H1 (cell line): Measurements from ENCODE around the gene MRPS10.

Experiments
- CHD2 ChIP-seq: IDR thresholded peaks from 2 replicates; pipeline ENCODE4 v1.6.1; 2012; ENCODE audit warnings: low read length, improper control_type of control experiment
- CTCF ChIP-seq, 3 experiments: IDR thresholded peaks; 1 replicate in 2 of 3; 2 replicates in 1 of 3; pipeline versions ENCODE4 v1.5.1 to v1.6.1; 2011; ENCODE audit warnings: low read length in 3 of 3, mild to moderate bottlenecking in 3 of 3, inconsistent platforms in 2 of 3, low read depth in 1 of 3, moderate library complexity in 1 of 3; ENCODE audit not compliant: insufficient read depth in 1 of 3; ENCODE audit errors: control extremely low read depth in 1 of 3
- JUND ChIP-seq: IDR thresholded peaks from 2 replicates; pipeline ENCODE4 v1.6.1; 2011; ENCODE audit warnings: mild to moderate bottlenecking, improper control_type of control experiment, low read length
- POLR2AphosphoS5 ChIP-seq: IDR thresholded peaks from 2 replicates; pipeline ENCODE4 v1.6.1; 2011; ENCODE audit warnings: low read depth, low read length
- USF2 ChIP-seq: IDR thresholded peaks from 2 replicates; pipeline ENCODE4 v1.6.1; 2011; ENCODE audit warnings: low read length, improper control_type of control experiment

GRCh38 chr6:42177514-42178364 is 39.9 kb downstream of the MRPS10 start:
- TF ChIP-seq USF2 (no peak), CTCF (IDR thresholded peaks at IDR 0.05; ENCODE audit: control extremely low read depth in 1 of 3, insufficient read depth in 1 of 3, low read depth in 1 of 3, low read length in 3 of 3) (no peak), POLR2AphosphoS5 (no peak), CHD2 (no peak), JUND (no peak)
